NCI-H524 treated with DMSO at 0.1 percent for 48 hours (cell line): ENCODE data around the gene MED8.
A peak's percentile ranks its signal among the peaks of the same experiment; 100 is the strongest.

Experiments
- DNase-seq: peaks from one replicate; lab custom pipeline; 2025; lab: John Stamatoyannopoulos, UW

MED8 gene

GRCh38 chr1:43358746-43359693, 30.6 kb downstream of the MED8 start, which contains the start of gene CDC20:
CDC20 (plus strand) TSS chr1:43358981; CDS start chr1:43359216, 235 bp downstream.
- DNase-seq, result peak; percentile 90

DNA sequence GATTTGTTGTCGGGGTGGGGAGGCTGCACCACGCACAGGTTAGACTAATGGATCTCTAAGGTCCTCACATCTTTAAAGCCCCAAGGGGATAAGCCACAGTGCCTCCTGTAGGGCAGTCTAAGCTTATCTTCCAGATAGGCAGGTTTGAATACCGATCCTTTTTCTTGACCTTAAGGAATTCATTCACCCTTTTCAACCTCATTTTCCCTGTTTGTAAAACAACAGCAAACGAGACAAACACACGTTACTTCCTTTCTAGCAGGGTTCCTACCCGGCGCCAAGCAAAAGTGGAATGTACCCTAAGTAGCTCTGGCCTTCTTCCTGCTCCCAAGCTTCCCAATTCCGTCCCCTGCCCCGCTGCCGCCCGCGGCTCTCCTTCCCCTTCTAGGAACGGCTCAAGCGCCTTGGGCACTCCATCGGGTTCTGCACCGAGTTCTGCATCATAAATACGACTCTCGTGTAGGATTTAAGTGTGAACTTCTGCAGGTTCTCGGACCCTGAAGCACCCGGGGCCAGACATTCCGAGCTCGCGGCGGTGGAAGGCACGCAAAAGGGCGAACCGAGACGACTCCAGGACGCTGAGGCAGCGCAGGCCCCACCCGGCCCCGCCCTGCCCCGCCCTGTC, 31.4 kb downstream of the MED8 start:
- DNase-seq, result no peak

DNA sequence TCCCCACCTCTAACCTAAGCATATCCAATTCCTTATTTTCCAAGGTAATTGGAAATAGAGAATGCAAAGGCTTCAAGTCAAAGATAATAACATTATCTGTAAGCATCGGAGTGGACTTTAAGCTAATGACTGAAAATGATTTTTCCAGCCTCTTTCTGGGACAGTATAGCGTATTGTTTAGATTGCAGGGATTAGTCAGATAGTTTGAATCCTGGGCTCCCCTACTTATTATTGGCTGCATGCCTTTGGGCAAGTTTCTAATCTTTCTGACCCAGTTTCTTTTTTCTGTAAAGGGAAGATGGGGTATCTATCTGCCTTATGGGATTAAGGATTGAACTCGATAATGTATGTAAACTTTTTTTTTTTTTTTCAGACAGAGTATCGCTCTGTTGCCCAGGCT, 32.3 kb downstream of the MED8 start:
- DNase-seq, result no peak

GRCh38 chr1:43354936-43355335, 34.7 kb downstream of the MED8 start:
- DNase-seq, result no peak

GRCh38 chr1:43354471-43354870, 35.1 kb downstream of the MED8 start:
- DNase-seq, result no peak

DNA sequence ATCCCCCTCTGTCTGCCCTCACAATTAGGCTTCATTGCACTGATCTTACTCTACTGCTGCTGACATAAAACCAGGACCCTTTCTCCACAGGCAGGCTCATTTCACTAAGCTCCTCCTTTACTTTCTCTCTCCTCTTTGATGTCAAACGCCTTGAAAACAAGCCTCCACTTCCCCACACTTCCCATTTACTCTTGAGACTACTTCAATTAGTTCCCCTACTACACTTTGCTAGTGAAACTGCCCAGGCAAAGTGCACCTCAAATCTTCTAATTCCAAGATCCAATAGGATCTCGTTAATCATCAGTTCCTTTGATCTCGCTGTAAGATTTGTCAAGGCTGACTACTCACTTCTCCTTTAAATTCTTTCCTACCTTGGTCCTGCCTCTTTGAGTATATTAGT, 36.7 kb downstream of the MED8 start:
- DNase-seq, result no peak

DNA sequence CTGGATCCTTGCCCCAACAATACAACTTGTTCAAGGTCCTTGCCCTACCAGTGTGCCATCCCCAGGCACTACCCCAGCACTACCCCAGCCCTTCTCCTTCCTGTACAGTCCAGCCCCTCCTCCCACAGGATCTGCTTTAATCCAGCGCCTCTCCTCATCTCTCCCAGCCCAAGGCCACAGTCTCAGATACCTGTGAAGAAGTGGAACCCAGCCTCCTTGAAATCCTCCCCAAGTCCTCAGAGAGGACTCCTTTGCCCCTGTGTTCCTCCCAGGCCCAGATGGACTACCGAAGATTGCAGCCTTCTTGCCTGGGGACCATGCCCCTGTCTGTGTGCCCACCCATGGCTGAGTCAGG, 37.3 kb downstream of the MED8 start:
- DNase-seq, result no peak

DNA sequence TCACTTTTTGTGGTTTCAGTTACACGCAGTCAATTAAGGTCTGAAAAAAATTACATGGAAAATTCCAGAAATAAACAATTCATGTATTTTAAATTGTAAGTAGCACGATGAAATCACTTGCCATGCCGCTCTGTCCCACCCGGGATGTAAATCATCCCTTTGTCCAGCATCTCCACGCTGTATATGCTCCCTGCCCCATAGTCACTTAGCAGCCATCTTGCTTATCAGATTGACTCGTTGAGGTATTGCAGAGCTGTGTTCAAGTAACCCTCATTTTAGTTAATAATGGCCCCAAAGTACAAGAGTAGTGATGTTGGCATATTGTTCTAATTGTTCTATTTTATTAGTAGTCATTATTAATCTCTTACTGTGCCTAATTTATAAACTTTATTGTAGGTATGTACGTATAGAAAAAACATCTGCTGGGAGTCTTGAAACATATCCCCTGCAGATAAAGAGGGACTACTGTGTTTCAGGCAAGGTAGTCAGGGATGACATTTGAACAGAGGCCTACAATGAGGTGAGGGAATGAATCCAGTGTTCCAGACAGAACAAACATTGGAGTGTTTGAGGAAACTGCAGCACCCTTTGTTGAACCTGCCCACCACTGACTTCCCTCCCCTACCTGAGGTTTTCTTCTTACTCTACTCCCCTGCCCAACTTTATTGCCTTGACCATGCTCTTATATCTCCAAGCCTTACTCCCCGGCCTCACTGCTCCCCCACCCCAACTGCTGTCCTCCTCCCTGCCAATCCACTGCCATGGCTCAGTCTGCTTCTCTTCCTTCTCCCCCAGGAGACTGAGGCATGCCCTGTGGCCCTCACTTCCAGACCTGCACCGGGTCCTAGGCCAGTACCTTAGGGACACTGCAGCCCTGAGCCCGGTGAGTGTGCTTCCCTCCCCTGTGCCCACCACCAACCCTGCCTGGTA, 37.9 kb downstream of the MED8 start:
- no peak for DNase-seq

DNA sequence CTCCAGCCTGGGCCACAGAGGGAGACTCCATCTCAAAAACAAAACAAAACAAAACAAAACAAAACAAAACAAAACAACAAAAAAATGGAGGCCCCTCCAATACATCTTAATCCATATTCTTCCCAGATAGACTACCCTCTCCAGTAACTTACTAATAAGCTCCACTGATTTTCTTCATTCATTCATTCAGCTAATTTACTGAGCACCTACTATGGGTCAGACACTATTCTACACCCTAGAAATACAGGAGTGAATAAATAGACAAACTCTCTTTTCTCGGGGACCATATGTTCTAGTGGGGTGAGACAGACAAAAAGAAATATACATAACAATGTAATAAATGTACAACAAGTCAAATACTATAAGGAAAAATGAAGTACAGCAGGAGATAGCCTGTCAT, 38.6 kb downstream of the MED8 start:
- DNase-seq, result no peak

GRCh38 chr1:43349594-43350306, 39.9 kb downstream of the MED8 start:
- no peak for DNase-seq

- no peak for DNase-seq
Measured at GRCh38 chr1:43348809-43349593, 40.6 kb downstream of the MED8 start.

GRCh38 chr1:43348343-43348808, 41.2 kb downstream of the MED8 start:
- DNase-seq, result no peak

DNA sequence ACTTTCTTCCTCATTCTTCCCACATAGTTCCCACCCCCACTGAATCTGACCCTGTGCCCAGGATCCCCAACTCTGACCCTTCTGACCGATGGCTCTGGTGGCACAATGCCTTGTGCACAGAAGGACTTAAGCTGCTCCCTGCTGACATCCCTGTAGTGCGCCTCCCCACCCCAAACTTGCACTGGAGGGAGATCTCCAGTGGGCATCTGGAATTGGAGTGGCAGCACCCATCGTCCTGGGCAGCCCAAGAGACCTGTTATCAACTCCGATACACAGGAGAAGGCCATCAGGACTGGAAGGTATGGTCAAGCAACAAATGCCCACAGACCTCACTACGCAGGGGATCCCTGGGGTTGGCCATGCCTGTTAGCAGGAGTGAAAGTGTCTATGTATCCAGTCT, 43.0 kb downstream of the MED8 start:
- DNase-seq, result no peak

GRCh38 chr1:43345120-43345519, 44.5 kb downstream of the MED8 start:
- no peak for DNase-seq

DNA sequence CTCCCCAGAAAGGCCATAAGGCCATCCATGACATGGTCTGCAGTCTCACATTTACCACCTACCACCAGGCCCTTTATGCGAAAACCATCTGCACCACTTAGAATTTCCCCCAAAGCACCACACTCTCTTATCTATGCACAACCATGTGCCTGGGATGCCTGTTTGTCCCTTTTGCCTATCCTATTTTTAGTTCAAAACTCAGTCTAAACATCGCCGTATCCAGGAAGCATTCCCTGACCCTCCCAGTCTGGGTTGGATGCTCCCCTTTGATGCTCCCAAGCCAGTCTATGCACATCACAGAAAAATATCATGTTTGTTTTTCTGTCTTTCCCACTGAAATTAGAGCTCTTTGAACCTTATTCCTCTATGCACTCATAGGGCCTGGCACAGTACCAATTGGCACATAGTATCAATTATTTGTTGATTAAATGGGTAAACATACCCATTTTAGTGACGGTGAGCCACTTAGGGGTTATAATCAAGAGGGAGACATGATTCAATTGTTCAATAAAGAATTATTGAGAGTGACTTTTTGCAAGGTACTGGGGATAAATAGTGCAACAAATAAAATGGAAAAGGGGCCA, 45.2 kb downstream of the MED8 start:
- DNase-seq, result no peak

- no peak for DNase-seq
Measured at GRCh38 chr1:43340559-43340958, 49.0 kb downstream of the MED8 start.

DNA sequence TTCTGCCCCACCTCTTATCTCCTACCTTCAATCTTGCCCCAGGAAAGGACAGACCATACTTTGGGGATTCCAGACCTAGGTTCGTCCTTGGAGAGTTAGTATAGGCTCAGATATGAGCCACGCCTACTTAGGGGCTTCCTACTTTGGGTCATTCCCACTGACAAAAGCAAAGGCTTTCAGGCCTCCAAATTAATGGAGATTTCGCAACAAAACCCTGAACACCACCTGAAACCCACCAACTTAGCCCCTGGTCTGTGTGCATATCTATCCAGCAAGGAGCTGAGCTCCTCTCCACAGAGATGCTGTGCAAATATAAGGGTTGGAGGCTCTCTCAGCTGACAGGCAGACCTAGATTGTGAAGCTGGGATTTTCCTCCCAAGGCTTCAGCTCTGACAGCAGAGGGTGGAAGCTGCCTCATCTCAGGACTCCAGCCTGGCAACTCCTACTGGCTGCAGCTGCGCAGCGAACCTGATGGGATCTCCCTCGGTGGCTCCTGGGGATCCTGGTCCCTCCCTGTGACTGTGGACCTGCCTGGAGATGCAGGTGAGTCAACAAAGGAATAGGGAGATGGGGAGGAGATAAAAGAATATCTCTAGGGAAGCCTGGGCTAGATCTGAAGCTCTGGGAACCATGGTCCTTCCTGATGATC, 49.9 kb downstream of the MED8 start:
- no peak for DNase-seq

- no peak for DNase-seq
Measured at GRCh38 chr1:43338001-43338400, 51.6 kb downstream of the MED8 start.

DNA sequence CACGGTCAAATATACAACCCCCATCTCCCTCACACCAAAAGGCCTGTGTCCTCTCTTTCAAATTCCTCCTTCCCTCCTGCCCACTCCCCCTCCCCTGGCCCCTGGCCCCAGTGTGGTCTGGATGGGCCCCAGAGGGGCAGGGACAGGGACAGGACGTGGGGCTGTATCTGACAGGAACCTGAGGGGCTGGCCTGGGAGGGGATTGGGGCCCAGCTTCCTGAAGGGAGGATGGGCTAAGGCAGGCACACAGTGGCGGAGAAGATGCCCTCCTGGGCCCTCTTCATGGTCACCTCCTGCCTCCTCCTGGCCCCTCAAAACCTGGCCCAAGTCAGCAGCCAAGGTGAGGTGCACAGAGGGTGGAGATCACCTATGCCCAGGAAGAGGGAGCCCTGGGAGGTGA, 52.0 kb downstream of the MED8 start, which contains the start of gene MPL:
Gene MPL, plus strand, starts transcription at position 231 of the 400 bp plus-strand sequence. Its CDS starts 31 bp downstream, at position 262.
- no peak for DNase-seq
